GM12878 (cell line): Measurements from ENCODE around the gene NLE1.

Experiments used
- ATF2 ChIP-seq: IDR thresholded peaks from 2 replicates; pipeline ENCODE4 v1.6.1; 2012; ENCODE audit warnings: low read length, inconsistent platforms
- CTCF ChIP-seq, 3 experiments: IDR thresholded peaks in 2 of 3; conservative IDR thresholded peaks in 1 of 3; 2 replicates each; pipeline ENCODE4 v1.5.1; 2011; ENCODE audit warnings: low read depth in 3 of 3, low read length in 3 of 3, mild to moderate bottlenecking in 3 of 3, control low read depth in 2 of 3, moderate library complexity in 2 of 3, inconsistent platforms in 1 of 3, mixed read lengths in 1 of 3; ENCODE audit not compliant: control insufficient read depth in 2 of 3, insufficient read depth in 1 of 3; ENCODE audit errors: extremely low read depth in 1 of 3
- EED ChIP-seq: sonication (generic); IDR thresholded peaks from 2 replicates; pipeline ENCODE4 v1.6.1; 2016; ENCODE audit warnings: antibody characterized with exemption, low read depth
- ESRRA ChIP-seq: IDR thresholded peaks from 2 replicates; pipeline ENCODE4 v1.6.1; 2012; ENCODE audit warnings: mild to moderate bottlenecking, low read length, improper control_type of control experiment
- EZH2 ChIP-seq: IDR thresholded peaks from 2 replicates; pipeline ENCODE4 v1.6.1; 2012; ENCODE audit warnings: low read depth, mild to moderate bottlenecking, control low read depth, inconsistent platforms, low read length, borderline replicate concordance; ENCODE audit not compliant: control insufficient read depth
- FOS ChIP-seq: IDR thresholded peaks from 3 replicates; pipeline ENCODE4 v1.6.1; 2011; ENCODE audit warnings: borderline replicate concordance; ENCODE audit not compliant: insufficient read length; ENCODE audit errors: extremely low read depth
- MTA2 ChIP-seq: fragments of 450-650 bp; IDR thresholded peaks from 2 replicates; pipeline ENCODE4 v1.6.1; 2016; ENCODE audit warnings: low read depth, mild to moderate bottlenecking, moderate library complexity
- MYC ChIP-seq: IDR thresholded peaks from 2 replicates; pipeline ENCODE4 v1.6.1; 2011; ENCODE audit warnings: mild to moderate bottlenecking, low read length, moderate library complexity, inconsistent platforms; ENCODE audit not compliant: insufficient read depth, insufficient replicate concordance, insufficient read length, severe bottlenecking
- RAD21 ChIP-seq: IDR thresholded peaks from 2 replicates; pipeline ENCODE4 v1.6.1; 2011; ENCODE audit warnings: mild to moderate bottlenecking, low read depth, low read length, moderate library complexity; ENCODE audit not compliant: insufficient read depth
- TF ChIP-seq, protein P1 (sequence below): IDR thresholded peaks from 2 replicates; pipeline ENCODE4 v1.6.1; 2012; ENCODE audit warnings: low read depth, low read length, improper control_type of control experiment
- TF ChIP-seq, protein P2 (sequence below): fragments of 450-650 bp; formaldehyde crosslinking; IDR thresholded peaks from 2 replicates; pipeline ENCODE4 v1.4.0; 2022; ENCODE audit warnings: mild to moderate bottlenecking, moderate library complexity

GRCh38 chr17:35141681-35142466 lies at the start of gene NLE1:
- TF ChIP-seq EED: peak; percentile 32; the same call in 1 of the 2 replicates
- peak; percentile 99 for TF ChIP-seq MYC
- TF ChIP-seq CTCF (IDR thresholded peaks at IDR 0.05 in 2 of 3, conservative IDR thresholded peaks at IDR 0.05 in 1 of 3; ENCODE audit: control insufficient read depth in 2 of 3, extremely low read depth in 1 of 3, insufficient read depth in 1 of 3, low read depth in 3 of 3, low read length in 3 of 3): peak; percentile 87 to 97 (median 92)
- TF ChIP-seq FOS: no peak
- TF ChIP-seq EZH2: no peak
- TF ChIP-seq, protein P1, sequence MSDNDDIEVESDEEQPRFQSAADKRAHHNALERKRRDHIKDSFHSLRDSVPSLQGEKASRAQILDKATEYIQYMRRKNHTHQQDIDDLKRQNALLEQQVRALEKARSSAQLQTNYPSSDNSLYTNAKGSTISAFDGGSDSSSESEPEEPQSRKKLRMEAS: peak; percentile 99
- TF ChIP-seq, protein P2, sequence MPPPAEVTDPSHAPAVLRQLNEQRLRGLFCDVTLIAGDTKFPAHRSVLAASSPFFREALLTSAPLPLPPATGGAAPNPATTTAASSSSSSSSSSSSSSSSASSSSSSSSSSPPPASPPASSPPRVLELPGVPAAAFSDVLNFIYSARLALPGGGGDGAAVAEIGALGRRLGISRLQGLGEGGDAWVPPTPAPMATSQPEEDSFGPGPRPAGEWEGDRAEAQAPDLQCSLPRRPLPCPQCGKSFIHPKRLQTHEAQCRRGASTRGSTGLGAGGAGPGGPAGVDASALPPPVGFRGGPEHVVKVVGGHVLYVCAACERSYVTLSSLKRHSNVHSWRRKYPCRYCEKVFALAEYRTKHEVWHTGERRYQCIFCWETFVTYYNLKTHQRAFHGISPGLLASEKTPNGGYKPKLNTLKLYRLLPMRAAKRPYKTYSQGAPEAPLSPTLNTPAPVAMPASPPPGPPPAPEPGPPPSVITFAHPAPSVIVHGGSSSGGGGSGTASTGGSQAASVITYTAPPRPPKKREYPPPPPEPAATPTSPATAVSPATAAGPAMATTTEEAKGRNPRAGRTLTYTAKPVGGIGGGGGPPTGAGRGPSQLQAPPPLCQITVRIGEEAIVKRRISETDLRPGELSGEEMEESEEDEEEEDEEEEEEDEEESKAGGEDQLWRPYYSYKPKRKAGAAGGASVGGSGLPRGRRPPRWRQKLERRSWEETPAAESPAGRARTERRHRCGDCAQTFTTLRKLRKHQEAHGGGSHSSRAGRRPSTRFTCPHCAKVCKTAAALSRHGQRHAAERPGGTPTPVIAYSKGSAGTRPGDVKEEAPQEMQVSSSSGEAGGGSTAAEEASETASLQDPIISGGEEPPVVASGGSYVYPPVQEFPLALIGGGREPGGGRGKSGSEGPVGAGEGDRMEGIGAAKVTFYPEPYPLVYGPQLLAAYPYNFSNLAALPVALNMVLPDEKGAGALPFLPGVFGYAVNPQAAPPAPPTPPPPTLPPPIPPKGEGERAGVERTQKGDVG (CRISPR knock-in tag): no peak
- 0 out of 2 replicates have a peak, but pooled peaks have one; percentile 15 for TF ChIP-seq RAD21
- no peak for TF ChIP-seq MTA2
- no peak for TF ChIP-seq ATF2
- TF ChIP-seq ESRRA: no peak
